SIG-M5 treated with dmso at 0.1 percent for 504 hours (cell line): Measurements from ENCODE around the gene MED26.
"Not testable (repeated sequence)": the region's sequence is repeated elsewhere in the genome, so short reads cannot be mapped to it uniquely, and the experiment has no call there.

ENCODE experiments used
- DNase-seq: peaks from one replicate; lab custom pipeline; 2025; ENCODE audit not compliant: unreplicated experiment; lab: John Stamatoyannopoulos, UW

Gene MED26, protein sequence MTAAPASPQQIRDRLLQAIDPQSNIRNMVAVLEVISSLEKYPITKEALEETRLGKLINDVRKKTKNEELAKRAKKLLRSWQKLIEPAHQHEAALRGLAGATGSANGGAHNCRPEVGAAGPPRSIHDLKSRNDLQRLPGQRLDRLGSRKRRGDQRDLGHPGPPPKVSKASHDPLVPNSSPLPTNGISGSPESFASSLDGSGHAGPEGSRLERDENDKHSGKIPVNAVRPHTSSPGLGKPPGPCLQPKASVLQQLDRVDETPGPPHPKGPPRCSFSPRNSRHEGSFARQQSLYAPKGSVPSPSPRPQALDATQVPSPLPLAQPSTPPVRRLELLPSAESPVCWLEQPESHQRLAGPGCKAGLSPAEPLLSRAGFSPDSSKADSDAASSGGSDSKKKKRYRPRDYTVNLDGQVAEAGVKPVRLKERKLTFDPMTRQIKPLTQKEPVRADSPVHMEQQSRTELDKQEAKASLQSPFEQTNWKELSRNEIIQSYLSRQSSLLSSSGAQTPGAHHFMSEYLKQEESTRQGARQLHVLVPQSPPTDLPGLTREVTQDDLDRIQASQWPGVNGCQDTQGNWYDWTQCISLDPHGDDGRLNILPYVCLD

DNA sequence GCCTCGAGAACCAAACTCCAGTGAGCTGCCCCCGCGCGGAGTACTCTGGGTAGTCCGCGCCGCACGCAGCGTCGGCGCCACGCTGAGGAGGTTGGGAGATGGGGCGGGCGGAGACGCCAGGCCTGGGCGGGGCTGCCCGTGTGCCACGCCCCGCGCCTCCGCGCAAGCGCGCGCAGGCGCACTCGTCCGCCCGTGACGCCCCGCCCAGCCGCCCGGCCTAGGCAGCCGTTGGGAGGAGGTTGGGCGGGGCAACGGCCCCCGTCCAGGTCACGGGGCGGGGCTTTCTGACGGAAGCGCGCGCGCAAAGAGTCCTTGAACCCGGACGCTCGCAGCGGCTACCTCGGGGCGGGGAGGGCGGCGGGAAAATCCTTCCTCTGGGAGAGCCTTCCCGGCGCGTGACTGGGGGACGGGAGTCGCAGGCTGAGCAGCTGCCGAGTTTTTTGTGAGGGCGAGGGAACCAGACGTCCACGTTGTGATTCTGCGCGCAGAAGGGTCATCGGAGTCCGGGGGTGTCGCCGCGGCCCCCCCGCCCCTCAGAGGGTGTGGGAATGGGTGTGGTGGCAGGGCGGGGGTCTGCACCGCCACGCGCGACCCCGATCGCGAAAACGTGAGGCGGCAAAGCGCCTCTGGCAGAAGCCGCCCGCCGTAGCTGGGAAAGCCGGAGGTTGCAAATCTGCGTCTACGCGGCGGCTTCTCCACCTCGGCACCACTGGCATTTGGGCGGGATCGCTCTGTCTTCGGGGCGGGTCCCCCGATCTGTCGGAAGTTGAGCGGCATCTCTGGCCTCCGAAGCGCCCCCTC is at the start of gene MED26:
Gene MED26 (minus strand): TSS at position 22 of the 801 bp plus-strand sequence. CDS start 261 bp downstream, outside the sequence.
- peak; percentile 95 for DNase-seq

DNA sequence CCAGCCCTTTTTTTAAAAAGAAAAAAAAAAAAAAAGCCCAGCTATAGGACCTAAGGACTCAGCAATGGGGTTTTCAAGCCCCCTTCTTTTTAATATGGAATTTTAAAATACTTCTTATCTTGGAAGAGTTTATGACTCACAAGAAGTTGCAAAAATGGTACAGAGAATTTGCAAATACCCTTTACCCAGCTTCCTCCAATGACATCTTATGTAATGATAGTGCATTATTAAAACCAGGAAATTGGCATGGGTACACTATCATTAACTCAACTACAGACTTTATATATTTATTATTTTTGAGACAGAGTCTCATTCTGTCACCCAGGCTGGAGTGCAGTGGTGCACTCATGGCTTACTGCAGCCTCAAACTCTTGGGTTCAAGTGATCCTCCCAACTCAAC is 49.1 kb upstream of the MED26 start:
- no peak for DNase-seq

DNA sequence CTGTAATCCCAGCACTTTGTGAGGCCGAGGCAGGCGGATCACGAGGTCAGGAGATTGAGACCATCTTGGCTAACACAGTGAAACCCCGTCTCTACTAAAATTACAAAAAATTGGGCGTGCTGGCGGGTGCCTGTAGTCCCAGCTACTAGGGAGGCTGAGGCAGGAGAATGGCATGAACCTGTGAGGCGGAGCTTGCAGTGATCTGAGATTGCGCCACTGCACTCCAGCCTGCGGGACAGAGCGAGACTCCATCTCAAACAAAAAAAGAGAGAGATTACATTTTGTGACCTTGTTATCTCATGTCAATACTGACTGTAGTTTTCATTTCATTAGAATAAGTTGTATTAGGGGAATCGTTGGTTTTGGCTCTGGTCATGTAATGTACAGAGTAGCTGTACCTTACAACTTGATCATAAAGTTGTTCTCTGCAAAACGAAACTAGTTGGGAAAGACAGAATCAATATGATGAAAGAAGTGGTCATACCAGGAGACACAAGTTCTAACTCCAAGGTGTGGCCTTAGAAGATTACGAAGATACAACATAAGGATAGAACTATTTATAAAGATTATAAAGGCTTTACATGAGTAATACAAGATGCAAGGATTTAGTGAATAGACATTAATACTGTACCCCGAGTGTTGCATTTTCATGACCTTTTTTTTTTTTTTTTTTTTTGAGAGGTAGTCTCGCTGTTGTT is 48.2 kb upstream of the MED26 start:
- DNase-seq, result peak; percentile 26

DNA sequence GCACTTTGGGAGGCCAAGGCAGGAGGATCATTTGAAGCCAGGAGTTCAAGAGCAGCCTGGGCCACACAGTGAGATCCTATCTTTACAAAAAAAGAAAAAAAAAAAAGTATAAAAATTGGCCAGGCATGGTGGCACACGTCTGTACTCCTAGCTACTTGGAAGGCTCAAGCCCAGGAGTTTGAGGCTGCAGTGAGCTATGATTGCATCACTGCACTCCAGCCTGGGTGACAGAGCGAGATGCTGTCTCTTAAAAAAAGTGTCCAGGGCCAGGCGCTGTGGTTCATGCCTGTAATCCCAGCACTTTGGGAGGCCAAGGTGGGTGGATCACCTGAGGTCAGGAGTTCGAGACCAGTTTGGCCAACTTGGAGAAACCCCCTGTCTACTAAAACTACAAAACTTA is 45.8 kb upstream of the MED26 start:
- DNase-seq, result not testable (repeated sequence)

DNA sequence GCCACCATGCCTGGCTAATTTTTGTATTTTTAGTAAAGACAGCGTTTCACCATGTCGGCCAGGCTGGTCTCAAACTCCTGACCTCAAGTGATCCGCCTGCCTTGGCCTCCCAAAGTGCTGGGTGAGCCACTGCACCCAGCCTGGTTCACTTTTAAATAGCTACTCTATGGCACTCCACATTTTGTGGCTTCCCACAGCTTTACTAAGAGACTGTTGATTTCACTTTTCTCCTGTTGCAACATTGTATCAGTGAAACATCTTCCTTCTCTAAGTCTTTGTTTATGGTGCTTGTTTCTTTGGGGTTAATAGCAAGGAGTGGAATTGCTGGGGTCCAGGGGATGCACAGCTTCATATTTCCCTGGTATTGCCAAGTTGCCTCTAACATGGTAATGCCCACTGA is 45.2 kb upstream of the MED26 start:
- peak; percentile 38 for DNase-seq

DNA sequence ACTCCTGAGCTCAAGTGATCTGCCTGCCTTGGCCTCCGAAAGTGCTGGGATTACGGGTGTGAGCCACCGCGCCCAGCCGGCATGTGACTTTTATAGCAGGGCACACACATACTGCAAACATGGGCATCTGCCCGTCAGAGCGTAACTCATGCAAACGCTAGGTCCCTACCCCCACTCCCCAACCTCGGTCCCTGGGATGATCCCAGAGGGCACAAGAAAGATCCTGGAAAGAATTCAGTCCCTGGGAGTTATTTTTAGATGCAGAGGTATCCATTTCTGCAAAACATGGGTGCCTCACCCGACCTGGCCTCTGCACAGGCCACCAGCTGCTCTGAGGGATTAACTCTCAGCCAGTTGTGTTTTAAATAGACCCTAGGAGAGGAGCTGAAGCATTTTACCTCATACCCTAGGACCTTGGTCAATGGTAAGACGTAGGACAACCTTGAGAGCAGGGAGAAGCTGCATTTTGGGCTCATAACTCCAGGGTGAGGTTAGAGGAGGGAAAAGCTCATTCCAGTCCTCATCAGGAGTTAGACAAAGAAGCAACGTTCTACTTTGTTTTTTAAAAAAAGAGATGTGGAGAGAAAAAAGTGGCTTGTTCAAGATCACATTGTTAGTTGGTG is 43.8 kb upstream of the MED26 start:
- DNase-seq, result no peak

DNA sequence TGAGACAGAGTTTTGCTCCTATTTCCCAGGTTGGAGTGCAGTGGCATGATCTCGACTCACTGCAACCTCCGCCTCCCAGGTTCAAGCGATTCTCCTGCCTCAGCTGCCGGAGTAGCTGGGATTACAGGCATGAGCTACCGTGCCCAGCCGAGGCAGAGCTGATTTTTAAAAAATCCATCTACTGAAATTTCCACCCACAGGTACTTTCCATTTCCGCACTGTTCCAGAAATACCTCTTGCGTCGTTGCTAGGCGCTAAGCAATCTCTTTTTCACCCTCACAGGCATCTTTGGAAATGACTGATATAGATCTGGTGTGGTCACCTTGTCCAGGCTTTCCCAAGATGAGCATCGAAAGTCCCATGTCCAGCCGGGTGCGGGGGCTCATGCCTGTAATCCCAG is 42.3 kb upstream of the MED26 start:
- DNase-seq, result no peak

DNA sequence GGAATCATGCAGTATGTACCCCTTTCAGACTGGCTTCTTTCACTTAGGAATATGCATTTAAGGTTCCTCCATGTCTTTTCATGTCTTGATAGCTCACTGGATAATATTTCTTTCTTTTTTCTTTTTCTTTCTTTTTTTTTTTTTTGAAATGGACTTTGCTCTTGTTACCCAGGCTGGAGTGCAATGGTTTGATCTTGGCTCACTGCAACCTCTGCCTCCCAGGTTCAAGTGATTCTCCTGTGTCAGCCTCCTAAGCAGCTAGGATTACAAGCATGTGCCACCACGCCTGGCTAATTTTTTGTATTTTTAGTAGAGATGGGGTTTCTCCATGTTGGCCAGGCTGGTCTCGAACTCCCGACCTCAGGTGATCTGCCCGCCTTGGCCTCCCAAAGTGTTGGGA is 40.7 kb upstream of the MED26 start:
- not testable (repeated sequence) for DNase-seq

DNA sequence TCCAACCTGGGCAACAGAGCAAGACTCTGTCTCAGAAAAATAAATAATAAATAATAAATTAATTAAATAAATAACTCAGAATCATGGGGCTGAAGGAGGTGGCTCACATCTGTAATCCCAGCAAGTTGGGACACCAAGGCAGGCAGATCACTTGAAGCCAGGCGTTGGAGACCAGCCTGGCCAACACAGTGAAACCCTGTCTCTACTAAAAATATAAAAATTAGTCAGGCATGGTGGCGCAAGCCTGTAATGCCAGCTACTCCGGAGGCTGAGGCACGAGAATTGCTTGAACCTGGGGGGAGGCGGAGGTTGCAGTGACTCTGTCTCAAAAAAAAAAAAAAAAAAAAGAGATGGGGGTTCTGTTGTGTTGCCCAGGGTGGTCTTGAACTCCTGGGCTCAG is 40.2 kb upstream of the MED26 start:
- DNase-seq, result no peak

DNA sequence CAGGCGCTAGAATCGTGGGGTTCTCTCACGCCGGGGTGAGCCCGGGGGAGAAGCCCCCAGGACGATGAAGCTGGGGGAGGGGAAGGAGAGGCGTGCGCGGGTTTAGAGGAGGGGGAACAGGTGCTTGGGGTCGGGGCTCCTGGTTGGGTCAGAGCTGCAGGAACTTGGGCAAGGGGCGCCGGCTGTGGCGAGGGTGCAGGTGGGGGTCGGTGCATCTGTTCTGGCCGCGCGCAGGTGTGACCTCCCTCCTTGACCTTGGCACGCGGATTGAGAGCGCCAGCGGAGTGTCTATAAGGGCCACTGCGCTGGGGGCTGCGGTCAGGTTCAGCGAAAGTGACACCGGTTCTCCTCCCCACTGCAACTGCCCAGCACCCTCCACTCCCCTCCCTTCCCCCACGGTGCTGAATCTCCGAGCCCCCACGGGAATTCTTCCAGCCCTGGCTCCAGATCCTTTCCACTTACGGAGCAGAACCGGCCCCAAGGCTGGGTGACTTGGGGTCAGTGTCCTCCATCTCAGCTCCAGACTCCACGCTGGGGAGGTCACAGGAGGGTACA is 33.6 kb upstream of the MED26 start:
- no peak for DNase-seq

DNA sequence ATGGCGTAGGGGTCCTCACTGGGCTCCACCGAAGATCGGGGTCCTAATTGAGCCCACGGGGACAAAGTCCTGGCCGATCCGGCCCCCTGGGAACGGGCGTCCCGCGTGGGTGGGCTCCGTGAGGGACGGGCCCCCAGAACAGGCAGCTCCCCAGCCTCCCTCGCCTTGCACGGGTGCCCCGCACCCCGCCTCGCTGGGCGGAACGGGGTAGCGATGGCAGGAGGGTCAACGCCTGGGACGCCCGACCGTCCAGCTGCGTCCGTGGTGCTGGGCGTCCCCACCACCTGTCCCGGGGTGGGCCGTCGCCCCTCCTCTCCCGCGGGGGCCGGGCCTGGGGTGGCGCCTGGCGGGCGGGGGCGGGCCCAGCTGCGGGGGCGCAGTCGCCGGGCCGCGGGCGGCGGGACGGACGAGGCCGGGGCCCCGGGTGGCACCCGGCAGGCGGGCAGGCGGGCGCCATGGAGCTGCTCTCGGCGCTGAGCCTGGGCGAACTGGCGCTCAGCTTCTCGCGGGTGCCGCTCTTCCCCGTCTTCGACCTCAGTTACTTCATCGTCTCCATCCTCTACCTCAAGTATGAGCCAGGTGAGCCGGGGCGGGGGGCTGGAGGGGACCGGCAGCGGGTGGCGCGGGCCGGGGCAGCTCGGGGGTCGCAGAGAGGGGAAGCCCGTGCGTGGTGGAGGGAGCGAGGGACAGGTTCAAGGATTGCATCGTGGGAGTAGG is 32.9 kb upstream of the MED26 start, which contains the start of gene TMEM38A:
Gene TMEM38A (plus strand): TSS at position 377 of the 717 bp plus-strand sequence. CDS start 79 bp downstream, at position 456.
- DNase-seq, result no peak

DNA sequence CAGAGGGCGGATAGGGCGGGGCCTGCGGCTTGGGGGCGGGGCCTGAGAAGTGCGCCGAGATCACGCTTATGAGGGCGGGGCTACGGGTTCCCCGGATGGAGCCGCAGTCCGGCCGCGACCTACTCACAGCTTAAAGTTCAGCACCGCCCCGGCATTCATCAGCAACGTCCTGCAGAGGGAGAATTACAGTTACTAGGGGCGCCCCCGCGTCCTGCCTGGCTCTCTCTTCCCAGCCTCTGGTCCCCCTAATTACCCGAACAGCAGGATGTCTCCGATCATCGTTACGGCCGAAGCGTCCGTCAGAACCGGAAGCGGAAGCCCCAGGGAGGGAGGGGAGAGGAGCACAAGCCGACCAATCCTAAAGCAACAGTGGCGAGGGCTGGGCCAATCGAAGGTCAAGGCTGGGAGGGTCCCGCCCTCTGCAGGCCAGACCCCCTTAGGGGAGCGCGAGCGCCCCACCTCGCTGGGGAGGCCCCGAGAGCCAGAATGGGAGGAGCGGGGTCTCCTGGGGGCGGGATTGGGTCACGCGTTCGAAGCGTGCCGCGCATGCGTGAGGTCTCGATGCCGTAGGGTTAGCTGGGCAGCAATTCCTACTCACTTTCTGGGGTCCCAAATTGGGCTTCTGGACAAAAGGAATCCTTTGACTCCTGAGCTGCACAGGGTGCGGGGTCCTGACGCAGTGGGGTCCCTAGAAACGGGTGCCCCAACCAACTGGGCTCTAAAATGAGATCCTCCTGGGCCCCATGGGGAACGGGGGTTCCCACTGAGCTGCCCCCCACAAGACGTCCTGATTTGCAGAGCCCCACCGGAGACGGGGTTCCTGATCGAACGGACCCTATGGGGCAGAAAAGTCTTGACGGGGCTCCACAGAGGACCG is 32.1 kb upstream of the MED26 start, which contains the start of gene SMIM7:
Gene SMIM7 (minus strand): TSS at position 313 of the 877 bp plus-strand sequence. CDS start 34 bp downstream, at position 279.
- DNase-seq, result peak; percentile 96

DNA sequence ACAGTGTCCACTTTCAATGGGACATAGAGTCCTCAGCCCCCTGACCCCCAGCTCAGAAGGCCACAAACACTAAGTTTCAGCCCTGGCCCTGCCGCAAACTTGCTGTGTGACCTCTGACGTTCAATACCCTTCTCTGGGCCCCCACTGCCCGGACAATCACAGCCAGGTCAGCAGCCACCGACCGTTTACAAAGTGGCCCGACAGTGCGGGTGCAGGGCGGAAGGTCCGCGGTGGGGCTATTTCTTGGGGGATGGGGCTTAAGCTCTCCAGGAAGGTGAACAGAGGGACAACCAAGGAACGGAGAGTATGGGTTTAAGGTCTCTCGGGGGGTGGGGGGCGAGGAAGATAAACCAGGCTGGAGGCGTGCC is 31.4 kb upstream of the MED26 start:
- DNase-seq, result no peak

DNA sequence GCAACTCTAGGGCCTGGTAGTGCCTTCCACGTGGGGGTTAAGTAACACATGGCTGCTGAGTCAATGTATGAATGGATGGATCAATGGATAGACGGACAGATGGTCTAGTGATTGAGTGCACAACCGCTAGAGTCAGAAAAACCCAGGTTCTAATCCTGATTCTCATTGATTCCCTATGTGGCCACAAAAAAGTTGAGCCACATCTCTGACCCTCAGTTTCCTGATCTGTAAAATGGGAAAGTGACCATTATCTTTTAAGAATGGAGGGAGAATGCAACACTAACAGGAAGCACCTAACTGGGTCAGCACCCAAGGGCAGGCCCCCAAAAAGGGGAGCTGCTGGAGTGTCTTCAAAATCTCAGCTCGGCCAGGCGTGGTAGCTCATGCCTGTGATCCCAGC is 29.4 kb upstream of the MED26 start:
- DNase-seq, result no peak

DNA sequence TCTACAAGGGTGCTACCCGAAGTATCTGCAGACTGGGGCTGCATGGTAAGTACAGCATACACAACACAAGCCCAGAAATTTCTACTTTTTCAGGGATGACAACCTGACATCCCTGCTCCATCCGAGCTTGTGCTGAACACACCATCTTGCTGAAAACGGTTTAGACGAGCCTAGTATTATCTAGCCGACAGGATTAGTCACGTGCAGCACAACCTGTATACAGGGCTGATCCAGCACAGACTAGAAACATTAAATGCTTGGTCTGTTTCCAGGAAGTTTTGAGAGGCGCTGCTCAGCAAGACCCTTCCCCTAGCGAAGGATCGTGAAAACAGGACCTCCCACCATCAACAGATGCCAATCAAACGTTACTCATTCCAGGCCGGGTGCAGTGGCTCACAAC is 27.7 kb upstream of the MED26 start:
- DNase-seq, result no peak

DNA sequence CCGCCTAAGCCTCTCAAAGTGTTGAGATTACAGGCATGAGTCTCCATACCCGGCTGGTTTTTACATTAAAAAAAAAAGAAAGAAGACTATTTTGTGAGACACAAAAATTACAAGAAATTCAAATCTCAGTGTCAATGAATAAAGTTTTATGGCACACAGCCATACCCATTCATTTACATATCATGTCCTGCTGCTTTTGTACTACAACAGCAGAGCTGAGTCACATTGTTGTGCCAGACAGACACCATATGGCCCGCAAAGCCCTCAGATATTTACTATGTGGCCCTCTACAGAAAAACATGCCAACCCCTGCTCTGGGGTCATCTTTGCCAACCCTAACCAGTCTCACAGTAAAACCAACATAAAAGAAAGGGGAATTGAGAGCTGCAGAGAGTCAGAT is 26.6 kb upstream of the MED26 start:
- DNase-seq, result no peak

DNA sequence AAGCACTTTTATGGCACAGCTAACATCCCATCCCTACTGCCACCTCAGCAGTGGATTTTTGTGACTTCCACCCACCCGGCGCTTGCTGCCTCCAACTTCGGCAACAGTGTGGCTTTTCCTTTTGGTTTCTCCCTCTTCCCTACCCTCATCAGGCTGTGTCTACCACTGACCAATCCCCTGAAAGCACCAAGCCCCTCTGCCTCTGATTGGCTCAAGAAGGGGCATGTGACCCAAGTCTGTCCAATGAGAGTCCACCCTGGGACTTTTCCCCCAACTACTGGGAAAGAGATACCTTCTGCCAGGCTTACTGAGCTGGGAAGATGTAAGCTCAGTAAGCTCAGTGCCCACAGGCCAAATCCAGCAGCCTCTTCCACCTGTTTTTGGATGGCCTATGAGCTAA is 26.1 kb upstream of the MED26 start:
- DNase-seq, result no peak

DNA sequence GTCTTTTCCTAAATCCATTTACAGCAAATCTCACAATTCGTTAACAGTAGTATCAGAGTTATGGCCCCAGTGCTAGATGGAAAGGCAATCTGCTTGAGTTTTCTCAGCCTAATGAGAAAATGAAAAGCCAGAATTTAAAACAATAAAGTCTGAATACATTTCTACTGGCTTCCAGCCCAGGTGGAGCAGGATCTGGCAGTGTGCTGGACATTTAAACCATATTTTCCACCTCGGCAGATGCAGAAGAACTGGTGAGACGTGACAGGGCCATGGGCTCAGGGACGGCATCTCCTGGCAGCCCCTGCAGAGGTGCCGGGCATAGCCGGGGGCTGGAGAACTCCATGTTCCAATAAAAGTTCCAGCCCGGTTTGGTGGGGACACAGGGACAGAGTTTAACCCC is 24.9 kb upstream of the MED26 start:
- no peak for DNase-seq
